ENCODE results near the gene KIFC1. TPM values are rescaled to one million over a fixed set of nuclear protein-coding genes. Genes with fewer than 3 reads are reported as not detected.

The KIFC1 gene
- total and polyA plus RNA-seq, 9 of the 15 experiments (the other 6 are each of a cell fraction or from before 2014, with no cell fraction given) = 1.3 to 95.2 (median 76.9) TPM

DNA sequence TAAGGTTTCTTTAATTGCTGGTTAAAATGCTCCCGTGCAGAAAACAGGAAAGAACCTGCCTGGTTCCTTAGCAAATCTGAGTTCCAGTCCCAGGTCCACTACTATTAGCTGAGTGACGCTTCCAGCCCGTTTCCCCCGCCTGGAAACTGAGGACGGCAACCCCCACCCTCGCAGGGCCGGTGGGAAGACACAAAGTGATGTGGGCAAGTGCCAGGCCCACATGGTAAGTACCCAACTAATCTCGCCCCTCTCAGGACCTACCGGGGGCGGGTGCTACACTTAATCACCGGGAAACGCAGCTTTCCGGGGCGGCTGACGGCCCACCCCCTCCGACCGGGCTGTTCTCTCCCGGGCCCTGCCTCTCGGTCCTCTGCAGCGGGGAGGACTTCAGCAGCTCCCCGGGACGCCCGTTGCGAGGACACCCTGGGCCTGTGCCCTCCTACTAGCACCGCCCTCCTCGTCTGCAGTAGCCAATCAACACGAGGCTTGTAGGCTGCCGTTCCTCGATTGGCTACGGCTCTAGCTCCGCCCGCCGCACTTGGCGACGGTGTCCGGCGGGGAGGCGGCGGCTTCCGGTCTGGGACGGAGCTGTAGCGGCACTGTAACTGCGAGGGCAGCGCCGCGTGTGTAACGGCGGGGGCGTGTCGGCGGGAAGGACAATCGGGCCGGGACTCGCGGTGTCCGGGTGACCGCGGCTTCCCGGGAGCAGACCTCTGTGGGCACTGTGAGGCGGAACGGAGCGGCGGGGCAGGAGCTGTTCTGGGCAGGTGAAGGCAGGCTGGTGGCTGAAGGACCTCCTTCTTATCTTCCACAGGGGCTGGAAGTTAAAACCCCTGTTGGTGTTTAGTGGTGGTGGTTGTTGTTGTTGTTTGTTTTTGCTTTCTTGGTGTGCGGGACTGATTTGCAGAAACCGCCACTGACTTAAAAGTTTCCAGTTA, 62.7 kb downstream of the KIFC1 start, which contains the start of gene ZBTB9 (continued):
- TF ChIP-seq, protein P1, sequence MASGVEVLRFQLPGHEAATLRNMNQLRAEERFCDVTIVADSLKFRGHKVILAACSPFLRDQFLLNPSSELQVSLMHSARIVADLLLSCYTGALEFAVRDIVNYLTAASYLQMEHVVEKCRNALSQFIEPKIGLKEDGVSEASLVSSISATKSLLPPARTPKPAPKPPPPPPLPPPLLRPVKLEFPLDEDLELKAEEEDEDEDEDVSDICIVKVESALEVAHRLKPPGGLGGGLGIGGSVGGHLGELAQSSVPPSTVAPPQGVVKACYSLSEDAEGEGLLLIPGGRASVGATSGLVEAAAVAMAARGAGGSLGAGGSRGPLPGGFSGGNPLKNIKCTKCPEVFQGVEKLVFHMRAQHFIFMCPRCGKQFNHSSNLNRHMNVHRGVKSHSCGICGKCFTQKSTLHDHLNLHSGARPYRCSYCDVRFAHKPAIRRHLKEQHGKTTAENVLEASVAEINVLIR (CRISPR knock-in tag; IDR thresholded peaks at IDR 0.05) = 0 out of 2 replicates have a peak, but pooled peaks have one; percentile 68
- no peak for TF ChIP-seq TCFL5 (CRISPR knock-in tag; conservative IDR thresholded peaks at IDR 0.05)
- no peak for TF ChIP-seq TCF7 (IDR thresholded peaks at IDR 0.05; ENCODE audit: borderline replicate concordance)
- TF ChIP-seq, protein P2, sequence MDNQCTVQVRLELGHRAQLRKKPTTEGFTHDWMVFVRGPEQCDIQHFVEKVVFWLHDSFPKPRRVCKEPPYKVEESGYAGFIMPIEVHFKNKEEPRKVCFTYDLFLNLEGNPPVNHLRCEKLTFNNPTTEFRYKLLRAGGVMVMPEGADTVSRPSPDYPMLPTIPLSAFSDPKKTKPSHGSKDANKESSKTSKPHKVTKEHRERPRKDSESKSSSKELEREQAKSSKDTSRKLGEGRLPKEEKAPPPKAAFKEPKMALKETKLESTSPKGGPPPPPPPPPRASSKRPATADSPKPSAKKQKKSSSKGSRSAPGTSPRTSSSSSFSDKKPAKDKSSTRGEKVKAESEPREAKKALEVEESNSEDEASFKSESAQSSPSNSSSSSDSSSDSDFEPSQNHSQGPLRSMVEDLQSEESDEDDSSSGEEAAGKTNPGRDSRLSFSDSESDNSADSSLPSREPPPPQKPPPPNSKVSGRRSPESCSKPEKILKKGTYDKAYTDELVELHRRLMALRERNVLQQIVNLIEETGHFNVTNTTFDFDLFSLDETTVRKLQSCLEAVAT (IDR thresholded peaks at IDR 0.05) = 0 out of 4 replicates have a peak, but pooled peaks of 1 of the 2 experiments have one; percentile 36
- TF ChIP-seq ZFP1 (CRISPR knock-in tag; IDR thresholded peaks at IDR 0.05) = no peak
- peak; percentile 81; the same call in 1 of the 2 replicates for TF ChIP-seq HLTF (IDR thresholded peaks at IDR 0.05)
- TF ChIP-seq ZSCAN29 (IDR thresholded peaks at IDR 0.05) = no peak
- no peak for TF ChIP-seq HDAC8 (tag; IDR thresholded peaks at IDR 0.05)
- TF ChIP-seq TGIF2 (CRISPR knock-in tag; IDR thresholded peaks at IDR 0.05) = no peak
- TF ChIP-seq, protein P3, sequence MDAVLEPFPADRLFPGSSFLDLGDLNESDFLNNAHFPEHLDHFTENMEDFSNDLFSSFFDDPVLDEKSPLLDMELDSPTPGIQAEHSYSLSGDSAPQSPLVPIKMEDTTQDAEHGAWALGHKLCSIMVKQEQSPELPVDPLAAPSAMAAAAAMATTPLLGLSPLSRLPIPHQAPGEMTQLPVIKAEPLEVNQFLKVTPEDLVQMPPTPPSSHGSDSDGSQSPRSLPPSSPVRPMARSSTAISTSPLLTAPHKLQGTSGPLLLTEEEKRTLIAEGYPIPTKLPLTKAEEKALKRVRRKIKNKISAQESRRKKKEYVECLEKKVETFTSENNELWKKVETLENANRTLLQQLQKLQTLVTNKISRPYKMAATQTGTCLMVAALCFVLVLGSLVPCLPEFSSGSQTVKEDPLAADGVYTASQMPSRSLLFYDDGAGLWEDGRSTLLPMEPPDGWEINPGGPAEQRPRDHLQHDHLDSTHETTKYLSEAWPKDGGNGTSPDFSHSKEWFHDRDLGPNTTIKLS (IDR thresholded peaks at IDR 0.05; ENCODE audit: borderline replicate concordance, low read depth) = peak; percentile 81
- TF ChIP-seq, protein P4, sequence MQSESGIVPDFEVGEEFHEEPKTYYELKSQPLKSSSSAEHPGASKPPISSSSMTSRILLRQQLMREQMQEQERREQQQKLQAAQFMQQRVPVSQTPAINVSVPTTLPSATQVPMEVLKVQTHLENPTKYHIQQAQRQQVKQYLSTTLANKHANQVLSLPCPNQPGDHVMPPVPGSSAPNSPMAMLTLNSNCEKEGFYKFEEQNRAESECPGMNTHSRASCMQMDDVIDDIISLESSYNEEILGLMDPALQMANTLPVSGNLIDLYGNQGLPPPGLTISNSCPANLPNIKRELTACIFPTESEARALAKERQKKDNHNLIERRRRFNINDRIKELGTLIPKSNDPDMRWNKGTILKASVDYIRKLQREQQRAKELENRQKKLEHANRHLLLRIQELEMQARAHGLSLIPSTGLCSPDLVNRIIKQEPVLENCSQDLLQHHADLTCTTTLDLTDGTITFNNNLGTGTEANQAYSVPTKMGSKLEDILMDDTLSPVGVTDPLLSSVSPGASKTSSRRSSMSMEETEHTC (IDR thresholded peaks at IDR 0.05) = no peak
- peak; percentile 74; the same call in 1 of the 2 replicates for TF ChIP-seq ELF2 (CRISPR knock-in tag; IDR thresholded peaks at IDR 0.05)
- TF ChIP-seq CXXC5 (CRISPR knock-in tag; IDR thresholded peaks at IDR 0.05) = peak; percentile 96
- TF ChIP-seq RFX1 (IDR thresholded peaks at IDR 0.05) = peak; percentile 82
- TF ChIP-seq PHF8 (IDR thresholded peaks at IDR 0.05; ENCODE audit: borderline replicate concordance, low read length) = peak; percentile 95; the same call in 1 of the 2 replicates
- TF ChIP-seq, protein P5, sequence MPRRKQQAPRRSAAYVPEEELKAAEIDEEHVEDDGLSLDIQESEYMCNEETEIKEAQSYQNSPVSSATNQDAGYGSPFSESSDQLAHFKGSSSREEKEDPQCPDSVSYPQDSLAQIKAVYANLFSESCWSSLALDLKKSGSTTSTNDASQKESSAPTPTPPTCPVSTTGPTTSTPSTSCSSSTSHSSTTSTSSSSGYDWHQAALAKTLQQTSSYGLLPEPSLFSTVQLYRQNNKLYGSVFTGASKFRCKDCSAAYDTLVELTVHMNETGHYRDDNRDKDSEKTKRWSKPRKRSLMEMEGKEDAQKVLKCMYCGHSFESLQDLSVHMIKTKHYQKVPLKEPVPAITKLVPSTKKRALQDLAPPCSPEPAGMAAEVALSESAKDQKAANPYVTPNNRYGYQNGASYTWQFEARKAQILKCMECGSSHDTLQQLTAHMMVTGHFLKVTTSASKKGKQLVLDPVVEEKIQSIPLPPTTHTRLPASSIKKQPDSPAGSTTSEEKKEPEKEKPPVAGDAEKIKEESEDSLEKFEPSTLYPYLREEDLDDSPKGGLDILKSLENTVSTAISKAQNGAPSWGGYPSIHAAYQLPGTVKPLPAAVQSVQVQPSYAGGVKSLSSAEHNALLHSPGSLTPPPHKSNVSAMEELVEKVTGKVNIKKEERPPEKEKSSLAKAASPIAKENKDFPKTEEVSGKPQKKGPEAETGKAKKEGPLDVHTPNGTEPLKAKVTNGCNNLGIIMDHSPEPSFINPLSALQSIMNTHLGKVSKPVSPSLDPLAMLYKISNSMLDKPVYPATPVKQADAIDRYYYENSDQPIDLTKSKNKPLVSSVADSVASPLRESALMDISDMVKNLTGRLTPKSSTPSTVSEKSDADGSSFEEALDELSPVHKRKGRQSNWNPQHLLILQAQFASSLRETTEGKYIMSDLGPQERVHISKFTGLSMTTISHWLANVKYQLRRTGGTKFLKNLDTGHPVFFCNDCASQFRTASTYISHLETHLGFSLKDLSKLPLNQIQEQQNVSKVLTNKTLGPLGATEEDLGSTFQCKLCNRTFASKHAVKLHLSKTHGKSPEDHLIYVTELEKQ (CRISPR knock-in tag; IDR thresholded peaks at IDR 0.05) = no peak
- TF ChIP-seq CBX3 (IDR thresholded peaks at IDR 0.05; ENCODE audit: borderline replicate concordance in 1 of 2, low read length in 2 of 2) = no peak
